Measurements from ENCODE around the gene ADRA2B. TPM values are rescaled to one million over a fixed set of nuclear protein-coding genes. Genes with fewer than 3 reads are reported as not detected.

Gene ADRA2B
- total RNA-seq, 1 experiment from 2014 or later, result 2.7 TPM

GRCh38 chr2:96120091-96120720 is 3.8 kb upstream of the ADRA2B start:
- Histone ChIP-seq H2BK120ac (ENCODE audit: low read depth, low read length, poor library complexity, severe bottlenecking) (no peak overlapping the region), H3K9me3 (ENCODE audit: control insufficient read depth, low read depth, low read length) (no peaks in the 10 kb centered on the region), H3K14ac (ENCODE audit: insufficient read depth, low read length) (no peak overlapping the region), H2AFZ (ENCODE audit: low read length) (no peak overlapping the region), H3K27ac (ENCODE audit: insufficient read length, low read depth, low read length) (no peak overlapping the region), H2BK15ac (ENCODE audit: low read depth, low read length) (no peak overlapping the region), H3K79me1 (ENCODE audit: insufficient read depth, low read depth, low read length, poor library complexity, severe bottlenecking) (no peaks in the 10 kb centered on the region), H3K4me2 (ENCODE audit: insufficient read depth, insufficient read length, low read length) (no peak overlapping the region), H3K27me3 (ENCODE audit: insufficient read depth, low read length) (no peaks in the 10 kb centered on the region; the same call in 1 of the 2 replicates), H3K23ac (ENCODE audit: insufficient read length, low read depth, low read length) (no peak overlapping the region), H2BK5ac (ENCODE audit: insufficient read length, low read length) (no peak overlapping the region), H4K91ac (ENCODE audit: insufficient read length, low read depth, low read length) (no peak overlapping the region), H2AK5ac (ENCODE audit: insufficient read length, low read length) (no peak overlapping the region), H4K8ac (replicated peaks; ENCODE audit: insufficient read length, low read depth, low read length) (no peak overlapping the region), H3K4me1 (ENCODE audit: insufficient read depth, low read length) (no peaks in the 10 kb centered on the region), H4K20me1 (ENCODE audit: control insufficient read depth, insufficient read depth, insufficient read length) (no peaks in the 10 kb centered on the region), H3K18ac (ENCODE audit: insufficient read length, low read depth, low read length) (no peak overlapping the region), H2BK12ac (ENCODE audit: insufficient read length, low read depth, low read length) (no peak overlapping the region), H4K5ac (ENCODE audit: insufficient read length, low read depth, low read length) (no peak overlapping the region), H3K56ac (ENCODE audit: insufficient read length, low read depth, low read length) (no peak overlapping the region), H3T11ph (ENCODE audit: low read length) (no peak overlapping the region), H2BK20ac (ENCODE audit: low read depth, low read length, poor library complexity, severe bottlenecking) (no peak overlapping the region), H3K79me2 (ENCODE audit: insufficient read depth, low read length) (no peaks in the 10 kb centered on the region), H3K9ac (ENCODE audit: extremely low read depth, insufficient read length, low read length) (no peak overlapping the region), H3K4ac (ENCODE audit: low read depth, low read length) (no peak overlapping the region), H3K23me2 (ENCODE audit: insufficient read length, low read depth, low read length, poor library complexity, severe bottlenecking) (peaks cover 9% of the 10 kb centered on the region)
- WGBS (ENCODE audit: extremely low coverage, insufficient read length, low lambda C conversion rate), result no CpG with 5 or more reads among the region's 11 CpGs
- Mint-ChIP-seq H3K27me3 (ENCODE audit: low read depth) (peaks cover 62% of the 10 kb centered on the region), H3K36me3 (ENCODE audit: insufficient read depth in 1 of 3, low read depth in 3 of 3) (peaks cover 0 to 7% (median 6%) of the 10 kb centered on the region in 3 experiments; a peak in 3 of 7 replicates), H3K4me1 (peaks cover 19 to 27% of the 10 kb centered on the region in 2 experiments), H3K9me3 (peaks cover 2% of the 10 kb centered on the region in 2 experiments; a peak in 2 of 5 replicates), H3K4me3 (no peak overlapping the region; a peak in 1 of 5 replicates), H3K27ac (no peak overlapping the region; a peak in 1 of 7 replicates)
- no peak for TF ChIP-seq CTCF (conservative IDR thresholded peaks at IDR 0.05)
- no peak for DNase-seq

Measured in H9 (cell line).